K562 (cell line): ENCODE measurements around the gene LRRC27. TPM values are rescaled to one million over a fixed set of nuclear protein-coding genes. Genes with fewer than 3 reads are reported as not detected.

ENCODE experiments used
- ATF1 ChIP-seq, 2 experiments: fragments of 450-650 bp in 1 of 2; IDR thresholded peaks; 2 replicates each; pipeline ENCODE4 v1.6.1; 2016; ENCODE audit warnings: missing compliant biosample characterization in 1 of 2, missing genetic modification characterization in 1 of 2
- ATF4 ChIP-seq: fragments of 450-650 bp; formaldehyde crosslinking; IDR thresholded peaks from 2 replicates; pipeline ENCODE4 v1.4.0; 2022; ENCODE audit warnings: mild to moderate bottlenecking, moderate library complexity
- BACH1 ChIP-seq: fragments of 200-800 bp; sonication (Bioruptor generic); IDR thresholded peaks from 2 replicates; pipeline ENCODE4 v1.6.1; 2016; ENCODE audit warnings: missing genetic modification characterization, missing compliant biosample characterization
- DDX20 ChIP-seq: fragments of 450-650 bp; IDR thresholded peaks from 2 replicates; pipeline ENCODE4 v1.6.1; 2016; ENCODE audit warnings: missing genetic modification characterization, low read depth, mild to moderate bottlenecking, missing compliant biosample characterization, moderate library complexity
- FIP1L1 ChIP-seq: fragments of 200-400 bp; formaldehyde crosslinking; IDR thresholded peaks from 2 replicates; pipeline ENCODE4 v1.6.1; 2018; ENCODE audit warnings: mild to moderate bottlenecking, low read depth, low read length; ENCODE audit not compliant: poor library complexity, severe bottlenecking
- GABPA ChIP-seq: fragments of 200-800 bp; sonication (Bioruptor generic); conservative IDR thresholded peaks from 2 replicates; pipeline ENCODE4 v1.6.1; 2016; ENCODE audit warnings: low read depth, missing genetic modification characterization, missing compliant biosample characterization
- GATA2 ChIP-seq: sonication (generic); formaldehyde crosslinking; IDR thresholded peaks from 2 replicates; pipeline ENCODE4 v1.4.0; 2020; ENCODE audit warnings: mild to moderate bottlenecking, missing genetic modification reagents
- HDGF ChIP-seq: fragments of 450-650 bp; IDR thresholded peaks from 2 replicates; pipeline ENCODE4 v1.6.1; 2016
- KDM1A ChIP-seq, 2 experiments: fragments of 450-650 bp; IDR thresholded peaks; 2 replicates each; pipeline ENCODE4 v1.6.1; 2016; ENCODE audit warnings: mild to moderate bottlenecking in 2 of 2
- MAFF ChIP-seq: IDR thresholded peaks from 2 replicates; pipeline ENCODE4 v1.6.1; 2012; ENCODE audit warnings: low read length, improper control_type of control experiment
- MXD1 ChIP-seq: fragments of 250-450 bp; sonication (Bioruptor Pico); IDR thresholded peaks from 2 replicates; pipeline ENCODE4 v1.8.0; 2021; ENCODE audit warnings: borderline replicate concordance, mild to moderate bottlenecking, moderate library complexity; ENCODE audit not compliant: poor library complexity, severe bottlenecking
- NR0B1 ChIP-seq: fragments of 450-650 bp; IDR thresholded peaks from one replicate; pipeline ENCODE4 v1.6.1; 2018; ENCODE audit warnings: mild to moderate bottlenecking, moderate library complexity; ENCODE audit not compliant: partially characterized antibody
- PHF8 ChIP-seq: fragments of 200-600 bp; sonication (generic); IDR thresholded peaks from 2 replicates; pipeline ENCODE4 v1.6.1; 2012; ENCODE audit warnings: mixed run types, mild to moderate bottlenecking, inconsistent platforms, low read length, moderate library complexity, borderline replicate concordance
- POLR2H ChIP-seq: IDR thresholded peaks from 2 replicates; pipeline ENCODE4 v1.6.1; 2016; ENCODE audit warnings: missing genetic modification characterization, low read depth, mild to moderate bottlenecking, control low read depth, missing compliant biosample characterization, moderate library complexity
- PRMT5 ChIP-seq: sonication (generic); formaldehyde crosslinking; IDR thresholded peaks from 2 replicates; pipeline ENCODE4 v1.5.0; 2020; ENCODE audit warnings: missing genetic modification reagents
- RCOR1 ChIP-seq, 2 experiments: IDR thresholded peaks; 2 replicates each; pipeline ENCODE4 v1.6.1; 2012; ENCODE audit warnings: low read depth in 2 of 2, low read length in 2 of 2, borderline replicate concordance in 1 of 2, improper control_type of control experiment in 1 of 2
- SPI1 ChIP-seq: IDR thresholded peaks from 2 replicates; pipeline ENCODE4 v1.6.1; 2011; ENCODE audit warnings: low read depth, low read length, control low read depth, borderline replicate concordance
- SRF ChIP-seq, 2 experiments: fragments of 250-450, 450-650 bp in 1 of 2; sonication (Bioruptor Pico) in 1 of 2; sonication (generic) in 1 of 2; formaldehyde crosslinking; IDR thresholded peaks; 2 replicates each; pipeline versions ENCODE4 v1.5.0 to v1.5.1; 2020 to 2022; ENCODE audit warnings: mild to moderate bottlenecking in 1 of 2, missing genetic modification reagents in 1 of 2
- TEAD4 ChIP-seq, 2 experiments: sonication (generic) in 1 of 2; formaldehyde crosslinking in 1 of 2; IDR thresholded peaks; 2 replicates each; pipeline versions ENCODE4 v1.6.1 to v1.8.0; 2012 to 2022; ENCODE audit warnings: borderline replicate concordance in 1 of 2, inconsistent platforms in 1 of 2, low read length in 1 of 2, mild to moderate bottlenecking in 1 of 2, missing genetic modification reagents in 1 of 2
- ZNF311 ChIP-seq: fragments of 250-450 bp; sonication (Bioruptor Pico); IDR thresholded peaks from 2 replicates; pipeline ENCODE4 v1.4.0; 2020; ENCODE audit warnings: mild to moderate bottlenecking, moderate library complexity
- ZNF764 ChIP-seq: fragments of 250-450 bp; sonication (Bioruptor Pico); IDR thresholded peaks from 2 replicates; pipeline ENCODE4 v1.4.0; 2020; ENCODE audit warnings: low read depth, mild to moderate bottlenecking, moderate library complexity
- polyA plus RNA-seq, 8 experiments: library from polyadenylated mRNA; depleted of rRNA in 4 of 8; stranded (reverse) in 5 of 8; unstranded in 3 of 8; fragments of >200 nt; fragmentation: Nextera tagmentation in 2 of 8; fragmentation: Illumina TruSeq in 1 of 8; extraction: Ambion mirVana in 2 of 8; extraction: Trizol in 1 of 8; gene quantifications; 2 replicates each; pipeline versions ENCODE4 v1.2.1 to v1.2.3, GENCODE V29; 2011 to 2014; ENCODE audit warnings: inconsistent platforms in 1 of 8, missing spikeins in 1 of 8
- total RNA-seq, 7 experiments: library from RNA; depleted of rRNA in 6 of 7; stranded (reverse); fragments of >200 nt in 6 of 7; fragmentation: Illumina TruSeq in 2 of 7; extraction: Trizol in 2 of 7; gene quantifications; 2 replicates each; pipeline versions ENCODE4 v1.2.1 to v1.2.3, GENCODE V29; 2011 to 2021; ENCODE audit warnings: low replicate concordance in 1 of 7

LRRC27 gene
- total and polyA plus RNA-seq, 9 of the 15 experiments (the other 6 are each of a cell fraction or from before 2014, with no cell fraction given) = 0.10 to 2.7 (median 1.4) TPM

- TF ChIP-seq NR0B1 = no peak
- TF ChIP-seq MAFF = no peak
- no peak for TF ChIP-seq BACH1 (tag)
- TF ChIP-seq ATF1 (CRISPR knock-in tag; IDR thresholded peaks at IDR 0.05) = no peak
- TF ChIP-seq ATF1 (tag; IDR thresholded peaks at IDR 0.05) = peak; percentile 24; the same call in 1 of the 2 replicates
- peak; percentile 81 for TF ChIP-seq TEAD4 (IDR thresholded peaks at IDR 0.05; ENCODE audit: low read length)
- TF ChIP-seq TEAD4 (CRISPR knock-in tag; IDR thresholded peaks at IDR 0.05; ENCODE audit: borderline replicate concordance) = no peak
- TF ChIP-seq SPI1 = no peak
- no peak for TF ChIP-seq KDM1A (IDR thresholded peaks at IDR 0.05)
- TF ChIP-seq ZNF311 = no peak
- TF ChIP-seq ATF4 (CRISPR knock-in tag) = no peak
- TF ChIP-seq PRMT5 (CRISPR knock-in tag) = no peak
- TF ChIP-seq FIP1L1 = peak; percentile 27
- TF ChIP-seq HDGF = no peak
- no peak for TF ChIP-seq ZNF764 (CRISPR knock-in tag)
- no peak; a peak in 2 of 4 replicates for TF ChIP-seq RCOR1 (IDR thresholded peaks at IDR 0.05; ENCODE audit: borderline replicate concordance in 1 of 2, low read depth in 2 of 2, low read length in 2 of 2)
- TF ChIP-seq DDX20 = no peak
- TF ChIP-seq GATA2 (CRISPR knock-in tag) = no peak
- no peak for TF ChIP-seq POLR2H (tag)
- TF ChIP-seq MXD1 (CRISPR knock-in tag) = no peak
- no peak for TF ChIP-seq SRF (CRISPR knock-in tag; IDR thresholded peaks at IDR 0.05)
- peak; percentile 72; the same call in 1 of the 2 replicates for TF ChIP-seq PHF8
- TF ChIP-seq GABPA (tag) = no peak
Measured at GRCh38 chr10:132331601-132332432, at the start of gene LRRC27 (continued).
